WTC11 (cell line): Measurements from ENCODE around the gene PPP1R14C. TPM values are rescaled to one million over a fixed set of nuclear protein-coding genes. Genes with fewer than 3 reads are reported as not detected.

Experiments
- ATAC-seq: fragments of 200-7000 bp; cut with Tn5 transposase; 2 replicates; pipeline ENCODE4 v1.10.0; 2021; ENCODE audit warnings: mild to moderate bottlenecking, moderate library complexity
- CTCF ChIA-PET: fragments of 300-600 bp; sonication (Branson Sonifier 250); formaldehyde crosslinking; loops from one replicate; lab custom pipeline; 2021; ENCODE audit warnings: antibody characterized with exemption; lab: Charles Lee
- POLR2A ChIA-PET: fragments of 350-600 bp; sonication (Branson Sonifier 250); formaldehyde crosslinking; loops from one replicate; lab custom pipeline; 2021; ENCODE audit warnings: antibody characterized with exemption; lab: Charles Lee
- DNase-seq: peaks from one replicate; pipeline ENCODE4 v3.0.0; 2021; ENCODE audit warnings: low spot score
- H3K27ac Mint-ChIP-seq: 2 replicates; pipeline ENCODE4 v1.8.0; 2021; ENCODE audit warnings: mixed read lengths
- H3K27me3 Mint-ChIP-seq: 2 replicates; pipeline ENCODE4 v1.8.0; 2021; ENCODE audit warnings: low read depth, mild to moderate bottlenecking, moderate library complexity, mixed read lengths
- H3K36me3 Mint-ChIP-seq: 2 replicates; pipeline ENCODE4 v1.8.0; 2021; ENCODE audit warnings: mixed read lengths
- H3K4me1 Mint-ChIP-seq: 2 replicates; pipeline ENCODE4 v1.8.0; 2022; ENCODE audit warnings: mixed read lengths
- H3K4me3 Mint-ChIP-seq: 2 replicates; pipeline ENCODE4 v1.8.0; 2021; ENCODE audit warnings: mild to moderate bottlenecking, moderate library complexity, mixed read lengths
- H3K9me3 Mint-ChIP-seq: 2 replicates; pipeline ENCODE4 v1.8.0; 2021; ENCODE audit warnings: mixed read lengths
- FOXJ3 ChIP-seq: sonication (generic); formaldehyde crosslinking; IDR thresholded peaks from 2 replicates; pipeline ENCODE4 v1.9.0; 2021; ENCODE audit warnings: missing genetic modification reagents, mild to moderate bottlenecking, borderline replicate concordance
- GTF2I ChIP-seq: fragments of 250-450 bp; sonication (Bioruptor Pico); conservative IDR thresholded peaks from 2 replicates; pipeline ENCODE4 v1.4.0; 2021; ENCODE audit warnings: mild to moderate bottlenecking
- KAT7 ChIP-seq: sonication (generic); formaldehyde crosslinking; IDR thresholded peaks from 2 replicates; pipeline ENCODE4 v1.8.1; 2023; ENCODE audit warnings: missing genetic modification reagents, mild to moderate bottlenecking, borderline replicate concordance
- MXD4 ChIP-seq: fragments of 250-450 bp; sonication (Bioruptor Pico); IDR thresholded peaks from 2 replicates; pipeline ENCODE4 v1.8.0; 2021; ENCODE audit warnings: mild to moderate bottlenecking, moderate library complexity, borderline replicate concordance
- NFYB ChIP-seq: sonication (generic); formaldehyde crosslinking; conservative IDR thresholded peaks from 2 replicates; pipeline ENCODE4 v1.8.0; 2022; ENCODE audit warnings: low read depth, missing genetic modification reagents
- NR2C2 ChIP-seq: sonication (generic); formaldehyde crosslinking; IDR thresholded peaks from 2 replicates; pipeline ENCODE4 v1.8.0; 2022; ENCODE audit warnings: mild to moderate bottlenecking, missing genetic modification reagents
- SP1 ChIP-seq: sonication (generic); formaldehyde crosslinking; conservative IDR thresholded peaks from 2 replicates; pipeline ENCODE4 v1.8.1; 2022; ENCODE audit warnings: missing genetic modification reagents
- TCF7 ChIP-seq: sonication (generic); formaldehyde crosslinking; IDR thresholded peaks from 2 replicates; pipeline ENCODE4 v1.8.0; 2022; ENCODE audit warnings: mild to moderate bottlenecking, low read depth, missing genetic modification reagents, moderate library complexity
- TEAD4 ChIP-seq: sonication (generic); formaldehyde crosslinking; IDR thresholded peaks from 2 replicates; pipeline ENCODE4 v1.8.0; 2022; ENCODE audit warnings: mild to moderate bottlenecking, missing genetic modification reagents
- ZNF138 ChIP-seq: sonication (generic); formaldehyde crosslinking; conservative IDR thresholded peaks from 2 replicates; pipeline ENCODE4 v1.8.1; 2022; ENCODE audit warnings: mild to moderate bottlenecking, moderate library complexity, missing genetic modification reagents
- total RNA-seq: library from RNA; stranded (reverse); gene quantifications from 3 replicates; pipeline ENCODE4 v1.2.3, GENCODE V29; 2021
- TF ChIP-seq, protein P1 (sequence below): sonication (generic); formaldehyde crosslinking; IDR thresholded peaks from 2 replicates; pipeline ENCODE4 v1.8.0; 2023; ENCODE audit warnings: missing genetic modification reagents, mild to moderate bottlenecking, borderline replicate concordance
- TF ChIP-seq, protein P2 (sequence below): sonication (generic); formaldehyde crosslinking; IDR thresholded peaks from 2 replicates; pipeline ENCODE4 v1.8.1; 2023; ENCODE audit warnings: mild to moderate bottlenecking, missing genetic modification reagents
- TF ChIP-seq, protein P3 (sequence below): sonication (generic); formaldehyde crosslinking; IDR thresholded peaks from 2 replicates; pipeline ENCODE4 v1.8.1; 2022; ENCODE audit warnings: mild to moderate bottlenecking, missing genetic modification reagents, moderate library complexity, borderline replicate concordance
- TF ChIP-seq, protein P4 (sequence below): sonication (generic); formaldehyde crosslinking; IDR thresholded peaks from 2 replicates; pipeline ENCODE4 v1.8.0; 2023; ENCODE audit warnings: mild to moderate bottlenecking, missing genetic modification reagents
- TF ChIP-seq, protein P5 (sequence below): sonication (generic); formaldehyde crosslinking; IDR thresholded peaks from 2 replicates; pipeline ENCODE4 v1.8.1; 2023; ENCODE audit warnings: mild to moderate bottlenecking, missing genetic modification reagents
- TF ChIP-seq, protein P6 (sequence below): fragments of 250-450 bp; sonication (Bioruptor Pico); IDR thresholded peaks from 2 replicates; pipeline ENCODE4 v1.9.0; 2021; ENCODE audit warnings: mild to moderate bottlenecking
- TF ChIP-seq, protein P7 (sequence below): sonication (generic); formaldehyde crosslinking; IDR thresholded peaks from 2 replicates; pipeline ENCODE4 v1.8.0; 2023; ENCODE audit warnings: missing genetic modification reagents

The PPP1R14C gene
- total RNA-seq, 1 experiment from 2014 or later: 1.1 TPM

DNA sequence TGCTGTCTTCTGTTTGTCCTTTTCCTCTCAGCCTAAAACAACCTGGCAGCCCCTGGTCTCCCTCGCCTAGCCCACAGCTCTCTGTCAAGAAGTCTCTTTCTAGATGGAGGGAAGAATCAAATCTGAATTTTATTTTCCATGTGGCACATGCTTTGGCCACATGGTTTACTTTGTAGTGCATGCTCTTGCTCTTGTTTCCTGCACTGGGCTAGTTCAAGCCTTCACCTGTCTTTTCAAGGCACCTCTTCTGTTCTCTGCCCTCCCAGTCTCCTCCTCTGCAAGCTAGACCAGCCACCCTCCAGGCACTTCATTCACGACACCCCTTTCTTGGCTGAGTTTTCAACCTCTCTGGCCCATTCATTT lies 7.6 kb downstream of the PPP1R14C start (continued):
- TF ChIP-seq, protein P1, sequence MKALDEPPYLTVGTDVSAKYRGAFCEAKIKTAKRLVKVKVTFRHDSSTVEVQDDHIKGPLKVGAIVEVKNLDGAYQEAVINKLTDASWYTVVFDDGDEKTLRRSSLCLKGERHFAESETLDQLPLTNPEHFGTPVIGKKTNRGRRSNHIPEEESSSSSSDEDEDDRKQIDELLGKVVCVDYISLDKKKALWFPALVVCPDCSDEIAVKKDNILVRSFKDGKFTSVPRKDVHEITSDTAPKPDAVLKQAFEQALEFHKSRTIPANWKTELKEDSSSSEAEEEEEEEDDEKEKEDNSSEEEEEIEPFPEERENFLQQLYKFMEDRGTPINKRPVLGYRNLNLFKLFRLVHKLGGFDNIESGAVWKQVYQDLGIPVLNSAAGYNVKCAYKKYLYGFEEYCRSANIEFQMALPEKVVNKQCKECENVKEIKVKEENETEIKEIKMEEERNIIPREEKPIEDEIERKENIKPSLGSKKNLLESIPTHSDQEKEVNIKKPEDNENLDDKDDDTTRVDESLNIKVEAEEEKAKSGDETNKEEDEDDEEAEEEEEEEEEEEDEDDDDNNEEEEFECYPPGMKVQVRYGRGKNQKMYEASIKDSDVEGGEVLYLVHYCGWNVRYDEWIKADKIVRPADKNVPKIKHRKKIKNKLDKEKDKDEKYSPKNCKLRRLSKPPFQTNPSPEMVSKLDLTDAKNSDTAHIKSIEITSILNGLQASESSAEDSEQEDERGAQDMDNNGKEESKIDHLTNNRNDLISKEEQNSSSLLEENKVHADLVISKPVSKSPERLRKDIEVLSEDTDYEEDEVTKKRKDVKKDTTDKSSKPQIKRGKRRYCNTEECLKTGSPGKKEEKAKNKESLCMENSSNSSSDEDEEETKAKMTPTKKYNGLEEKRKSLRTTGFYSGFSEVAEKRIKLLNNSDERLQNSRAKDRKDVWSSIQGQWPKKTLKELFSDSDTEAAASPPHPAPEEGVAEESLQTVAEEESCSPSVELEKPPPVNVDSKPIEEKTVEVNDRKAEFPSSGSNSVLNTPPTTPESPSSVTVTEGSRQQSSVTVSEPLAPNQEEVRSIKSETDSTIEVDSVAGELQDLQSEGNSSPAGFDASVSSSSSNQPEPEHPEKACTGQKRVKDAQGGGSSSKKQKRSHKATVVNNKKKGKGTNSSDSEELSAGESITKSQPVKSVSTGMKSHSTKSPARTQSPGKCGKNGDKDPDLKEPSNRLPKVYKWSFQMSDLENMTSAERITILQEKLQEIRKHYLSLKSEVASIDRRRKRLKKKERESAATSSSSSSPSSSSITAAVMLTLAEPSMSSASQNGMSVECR (CRISPR knock-in tag): no peak
- TF ChIP-seq, protein P2, sequence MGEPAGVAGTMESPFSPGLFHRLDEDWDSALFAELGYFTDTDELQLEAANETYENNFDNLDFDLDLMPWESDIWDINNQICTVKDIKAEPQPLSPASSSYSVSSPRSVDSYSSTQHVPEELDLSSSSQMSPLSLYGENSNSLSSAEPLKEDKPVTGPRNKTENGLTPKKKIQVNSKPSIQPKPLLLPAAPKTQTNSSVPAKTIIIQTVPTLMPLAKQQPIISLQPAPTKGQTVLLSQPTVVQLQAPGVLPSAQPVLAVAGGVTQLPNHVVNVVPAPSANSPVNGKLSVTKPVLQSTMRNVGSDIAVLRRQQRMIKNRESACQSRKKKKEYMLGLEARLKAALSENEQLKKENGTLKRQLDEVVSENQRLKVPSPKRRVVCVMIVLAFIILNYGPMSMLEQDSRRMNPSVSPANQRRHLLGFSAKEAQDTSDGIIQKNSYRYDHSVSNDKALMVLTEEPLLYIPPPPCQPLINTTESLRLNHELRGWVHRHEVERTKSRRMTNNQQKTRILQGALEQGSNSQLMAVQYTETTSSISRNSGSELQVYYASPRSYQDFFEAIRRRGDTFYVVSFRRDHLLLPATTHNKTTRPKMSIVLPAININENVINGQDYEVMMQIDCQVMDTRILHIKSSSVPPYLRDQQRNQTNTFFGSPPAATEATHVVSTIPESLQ (CRISPR knock-in tag): no peak
- TF ChIP-seq KAT7 (CRISPR knock-in tag): no peak
- no peak for TF ChIP-seq NFYB (CRISPR knock-in tag)
- no peak for TF ChIP-seq ZNF138
- TF ChIP-seq FOXJ3: no peak

DNA sequence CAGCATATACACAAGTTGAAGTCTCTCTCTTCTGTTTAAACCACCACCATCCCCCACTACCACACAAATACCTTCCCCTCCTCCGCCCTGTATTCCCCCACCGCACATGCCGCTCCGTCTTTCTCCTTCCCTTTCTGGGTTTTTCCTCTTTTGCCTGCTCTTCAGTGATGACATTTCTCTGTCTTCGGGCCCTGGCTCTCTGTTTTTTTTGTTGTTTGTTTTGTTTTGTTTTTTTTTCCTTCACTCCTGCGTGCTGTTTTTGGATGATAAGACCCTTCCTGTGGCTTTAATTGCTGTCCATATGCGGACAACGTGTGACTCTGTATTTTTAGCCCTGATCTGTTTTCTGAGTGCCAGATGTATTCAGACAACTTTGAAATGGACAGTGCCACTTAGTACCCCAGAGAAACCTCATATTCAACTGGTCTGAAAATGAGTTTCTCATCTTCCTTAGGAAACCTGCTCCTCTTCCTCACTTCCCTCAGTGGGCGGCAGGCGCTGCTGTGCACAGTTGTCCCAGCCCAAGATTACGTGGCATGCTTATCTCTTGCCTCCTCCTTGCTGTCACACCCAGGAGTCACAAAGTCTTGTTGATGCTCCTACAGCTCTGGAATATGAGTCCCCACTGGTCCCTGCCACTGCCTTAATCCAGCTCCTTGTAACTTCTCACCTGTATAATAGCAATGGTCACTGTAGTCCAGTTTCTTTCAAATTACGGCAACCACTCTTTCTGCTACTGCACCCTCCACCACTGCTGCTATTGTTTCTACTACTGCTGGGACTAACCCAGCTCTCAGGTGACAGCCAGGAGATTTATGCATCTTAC lies 8.2 kb downstream of the PPP1R14C start:
- ATAC-seq (peak; percentile 18; the same call in 1 of the 2 replicates), DNase-seq (no peak)
- peaks cover 26% of the 10 kb centered on the region for H3K4me1 Mint-ChIP-seq
- no peaks in the 10 kb centered on the region for H3K36me3 Mint-ChIP-seq
- ChIA-PET CTCF (interaction anchor here (0.6 kb wide), 1 partner anchor 69 kb away, joined by 3 read pairs; no protein-coding TSS in a partner anchor), POLR2A (no interaction called here)
- peaks cover 40% of the 10 kb centered on the region for H3K27me3 Mint-ChIP-seq
- H3K27ac Mint-ChIP-seq: no peak overlapping the region
- no peak overlapping the region for H3K4me3 Mint-ChIP-seq
- H3K9me3 Mint-ChIP-seq: no peaks in the 10 kb centered on the region
- TF ChIP-seq, protein P3, sequence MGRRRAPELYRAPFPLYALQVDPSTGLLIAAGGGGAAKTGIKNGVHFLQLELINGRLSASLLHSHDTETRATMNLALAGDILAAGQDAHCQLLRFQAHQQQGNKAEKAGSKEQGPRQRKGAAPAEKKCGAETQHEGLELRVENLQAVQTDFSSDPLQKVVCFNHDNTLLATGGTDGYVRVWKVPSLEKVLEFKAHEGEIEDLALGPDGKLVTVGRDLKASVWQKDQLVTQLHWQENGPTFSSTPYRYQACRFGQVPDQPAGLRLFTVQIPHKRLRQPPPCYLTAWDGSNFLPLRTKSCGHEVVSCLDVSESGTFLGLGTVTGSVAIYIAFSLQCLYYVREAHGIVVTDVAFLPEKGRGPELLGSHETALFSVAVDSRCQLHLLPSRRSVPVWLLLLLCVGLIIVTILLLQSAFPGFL: no peak
- TF ChIP-seq NR2C2 (CRISPR knock-in tag) (no peak), SP1 (CRISPR knock-in tag) (no peak), GTF2I (CRISPR knock-in tag) (no peak), MXD4 (no peak), TCF7 (CRISPR knock-in tag) (no peak), TEAD4 (no peak)
- TF ChIP-seq, protein P4, sequence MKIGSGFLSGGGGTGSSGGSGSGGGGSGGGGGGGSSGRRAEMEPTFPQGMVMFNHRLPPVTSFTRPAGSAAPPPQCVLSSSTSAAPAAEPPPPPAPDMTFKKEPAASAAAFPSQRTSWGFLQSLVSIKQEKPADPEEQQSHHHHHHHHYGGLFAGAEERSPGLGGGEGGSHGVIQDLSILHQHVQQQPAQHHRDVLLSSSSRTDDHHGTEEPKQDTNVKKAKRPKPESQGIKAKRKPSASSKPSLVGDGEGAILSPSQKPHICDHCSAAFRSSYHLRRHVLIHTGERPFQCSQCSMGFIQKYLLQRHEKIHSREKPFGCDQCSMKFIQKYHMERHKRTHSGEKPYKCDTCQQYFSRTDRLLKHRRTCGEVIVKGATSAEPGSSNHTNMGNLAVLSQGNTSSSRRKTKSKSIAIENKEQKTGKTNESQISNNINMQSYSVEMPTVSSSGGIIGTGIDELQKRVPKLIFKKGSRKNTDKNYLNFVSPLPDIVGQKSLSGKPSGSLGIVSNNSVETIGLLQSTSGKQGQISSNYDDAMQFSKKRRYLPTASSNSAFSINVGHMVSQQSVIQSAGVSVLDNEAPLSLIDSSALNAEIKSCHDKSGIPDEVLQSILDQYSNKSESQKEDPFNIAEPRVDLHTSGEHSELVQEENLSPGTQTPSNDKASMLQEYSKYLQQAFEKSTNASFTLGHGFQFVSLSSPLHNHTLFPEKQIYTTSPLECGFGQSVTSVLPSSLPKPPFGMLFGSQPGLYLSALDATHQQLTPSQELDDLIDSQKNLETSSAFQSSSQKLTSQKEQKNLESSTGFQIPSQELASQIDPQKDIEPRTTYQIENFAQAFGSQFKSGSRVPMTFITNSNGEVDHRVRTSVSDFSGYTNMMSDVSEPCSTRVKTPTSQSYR: no peak
- TF ChIP-seq, protein P5, sequence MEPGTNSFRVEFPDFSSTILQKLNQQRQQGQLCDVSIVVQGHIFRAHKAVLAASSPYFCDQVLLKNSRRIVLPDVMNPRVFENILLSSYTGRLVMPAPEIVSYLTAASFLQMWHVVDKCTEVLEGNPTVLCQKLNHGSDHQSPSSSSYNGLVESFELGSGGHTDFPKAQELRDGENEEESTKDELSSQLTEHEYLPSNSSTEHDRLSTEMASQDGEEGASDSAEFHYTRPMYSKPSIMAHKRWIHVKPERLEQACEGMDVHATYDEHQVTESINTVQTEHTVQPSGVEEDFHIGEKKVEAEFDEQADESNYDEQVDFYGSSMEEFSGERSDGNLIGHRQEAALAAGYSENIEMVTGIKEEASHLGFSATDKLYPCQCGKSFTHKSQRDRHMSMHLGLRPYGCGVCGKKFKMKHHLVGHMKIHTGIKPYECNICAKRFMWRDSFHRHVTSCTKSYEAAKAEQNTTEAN (CRISPR knock-in tag): no peak
- TF ChIP-seq, protein P6, sequence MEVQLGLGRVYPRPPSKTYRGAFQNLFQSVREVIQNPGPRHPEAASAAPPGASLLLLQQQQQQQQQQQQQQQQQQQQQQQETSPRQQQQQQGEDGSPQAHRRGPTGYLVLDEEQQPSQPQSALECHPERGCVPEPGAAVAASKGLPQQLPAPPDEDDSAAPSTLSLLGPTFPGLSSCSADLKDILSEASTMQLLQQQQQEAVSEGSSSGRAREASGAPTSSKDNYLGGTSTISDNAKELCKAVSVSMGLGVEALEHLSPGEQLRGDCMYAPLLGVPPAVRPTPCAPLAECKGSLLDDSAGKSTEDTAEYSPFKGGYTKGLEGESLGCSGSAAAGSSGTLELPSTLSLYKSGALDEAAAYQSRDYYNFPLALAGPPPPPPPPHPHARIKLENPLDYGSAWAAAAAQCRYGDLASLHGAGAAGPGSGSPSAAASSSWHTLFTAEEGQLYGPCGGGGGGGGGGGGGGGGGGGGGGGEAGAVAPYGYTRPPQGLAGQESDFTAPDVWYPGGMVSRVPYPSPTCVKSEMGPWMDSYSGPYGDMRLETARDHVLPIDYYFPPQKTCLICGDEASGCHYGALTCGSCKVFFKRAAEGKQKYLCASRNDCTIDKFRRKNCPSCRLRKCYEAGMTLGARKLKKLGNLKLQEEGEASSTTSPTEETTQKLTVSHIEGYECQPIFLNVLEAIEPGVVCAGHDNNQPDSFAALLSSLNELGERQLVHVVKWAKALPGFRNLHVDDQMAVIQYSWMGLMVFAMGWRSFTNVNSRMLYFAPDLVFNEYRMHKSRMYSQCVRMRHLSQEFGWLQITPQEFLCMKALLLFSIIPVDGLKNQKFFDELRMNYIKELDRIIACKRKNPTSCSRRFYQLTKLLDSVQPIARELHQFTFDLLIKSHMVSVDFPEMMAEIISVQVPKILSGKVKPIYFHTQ: no peak
- TF ChIP-seq, protein P7, sequence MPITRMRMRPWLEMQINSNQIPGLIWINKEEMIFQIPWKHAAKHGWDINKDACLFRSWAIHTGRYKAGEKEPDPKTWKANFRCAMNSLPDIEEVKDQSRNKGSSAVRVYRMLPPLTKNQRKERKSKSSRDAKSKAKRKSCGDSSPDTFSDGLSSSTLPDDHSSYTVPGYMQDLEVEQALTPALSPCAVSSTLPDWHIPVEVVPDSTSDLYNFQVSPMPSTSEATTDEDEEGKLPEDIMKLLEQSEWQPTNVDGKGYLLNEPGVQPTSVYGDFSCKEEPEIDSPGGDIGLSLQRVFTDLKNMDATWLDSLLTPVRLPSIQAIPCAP (CRISPR knock-in tag): no peak
